ENCODE results near the gene AGTR1. TPM values are rescaled to one million over a fixed set of nuclear protein-coding genes. Genes with fewer than 3 reads are reported as not detected.

AGTR1 gene
- polyA plus RNA-seq, 1 experiment = 0.35 TPM

DNA sequence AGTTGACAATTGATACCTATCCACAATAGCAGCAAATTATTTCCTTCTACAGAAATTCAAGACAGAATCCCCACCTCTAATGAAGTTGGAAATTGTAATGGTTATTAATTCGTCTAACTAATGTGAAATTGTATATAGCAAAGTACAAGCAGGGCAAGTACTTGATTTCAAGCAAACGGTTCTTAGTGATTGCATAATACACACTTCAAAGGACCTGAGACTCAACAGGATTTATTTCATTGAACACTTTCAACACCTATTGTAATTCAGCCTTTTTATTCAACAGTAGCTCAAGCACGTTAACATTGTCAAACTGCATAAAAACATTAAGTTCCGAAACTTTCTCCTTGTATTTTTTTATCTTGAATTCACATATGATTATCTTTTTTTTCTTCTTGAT, 40.2 kb upstream of the AGTR1 start:
- H3K9me3 ChIP-seq (ENCODE audit: control insufficient read depth, insufficient read depth, low read length) = no peaks in the 10 kb centered on the region
- H3K4me3 ChIP-seq (ENCODE audit: low read depth, low read length) = no peak overlapping the region
- POLR2A ChIA-PET = no interaction called here
- CTCF ChIA-PET = no interaction called here
- no peak overlapping the region for H3K27ac ChIP-seq (ENCODE audit: low read depth, low read length)
- TF ChIP-seq, protein P1, sequence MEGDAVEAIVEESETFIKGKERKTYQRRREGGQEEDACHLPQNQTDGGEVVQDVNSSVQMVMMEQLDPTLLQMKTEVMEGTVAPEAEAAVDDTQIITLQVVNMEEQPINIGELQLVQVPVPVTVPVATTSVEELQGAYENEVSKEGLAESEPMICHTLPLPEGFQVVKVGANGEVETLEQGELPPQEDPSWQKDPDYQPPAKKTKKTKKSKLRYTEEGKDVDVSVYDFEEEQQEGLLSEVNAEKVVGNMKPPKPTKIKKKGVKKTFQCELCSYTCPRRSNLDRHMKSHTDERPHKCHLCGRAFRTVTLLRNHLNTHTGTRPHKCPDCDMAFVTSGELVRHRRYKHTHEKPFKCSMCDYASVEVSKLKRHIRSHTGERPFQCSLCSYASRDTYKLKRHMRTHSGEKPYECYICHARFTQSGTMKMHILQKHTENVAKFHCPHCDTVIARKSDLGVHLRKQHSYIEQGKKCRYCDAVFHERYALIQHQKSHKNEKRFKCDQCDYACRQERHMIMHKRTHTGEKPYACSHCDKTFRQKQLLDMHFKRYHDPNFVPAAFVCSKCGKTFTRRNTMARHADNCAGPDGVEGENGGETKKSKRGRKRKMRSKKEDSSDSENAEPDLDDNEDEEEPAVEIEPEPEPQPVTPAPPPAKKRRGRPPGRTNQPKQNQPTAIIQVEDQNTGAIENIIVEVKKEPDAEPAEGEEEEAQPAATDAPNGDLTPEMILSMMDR (IDR thresholded peaks at IDR 0.05; ENCODE audit: low read depth, low read length) = no peak
- H3K27me3 ChIP-seq (ENCODE audit: control insufficient read depth, insufficient read depth, low read length) = no peaks in the 10 kb centered on the region
- no peak for DNase-seq (ENCODE audit: low read depth, low spot score)

DNA sequence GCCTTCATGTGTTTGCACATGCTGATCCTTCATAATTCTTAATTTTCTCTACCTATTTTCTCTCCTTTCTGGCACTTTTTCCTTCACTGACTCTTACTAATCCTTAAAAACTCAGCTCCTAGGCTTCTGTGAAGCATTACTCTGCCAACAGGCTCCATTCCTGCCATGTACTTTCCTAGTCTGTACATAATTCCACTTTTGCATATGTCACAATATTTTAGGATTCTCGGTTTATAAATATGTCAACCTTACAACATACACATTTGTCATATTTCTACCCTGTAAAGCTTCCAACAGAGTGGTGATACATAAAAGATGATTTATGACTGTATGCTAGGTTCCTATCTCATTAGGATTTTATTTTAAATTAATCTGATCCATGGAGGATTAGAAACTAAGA, 38.2 kb upstream of the AGTR1 start:
- H3K27ac ChIP-seq (ENCODE audit: low read depth, low read length) = no peak overlapping the region
- DNase-seq (ENCODE audit: low read depth, low spot score) = no peak
- H3K4me3 ChIP-seq (ENCODE audit: low read depth, low read length) = no peak overlapping the region
- H3K9me3 ChIP-seq (ENCODE audit: control insufficient read depth, insufficient read depth, low read length) = no peaks in the 10 kb centered on the region
- H3K27me3 ChIP-seq (ENCODE audit: control insufficient read depth, insufficient read depth, low read length) = peaks cover 2% of the 10 kb centered on the region
- POLR2A ChIA-PET = no interaction called here
- CTCF ChIA-PET = no interaction called here
- TF ChIP-seq, protein P1 (IDR thresholded peaks at IDR 0.05; ENCODE audit: low read depth, low read length) = no peak

DNA sequence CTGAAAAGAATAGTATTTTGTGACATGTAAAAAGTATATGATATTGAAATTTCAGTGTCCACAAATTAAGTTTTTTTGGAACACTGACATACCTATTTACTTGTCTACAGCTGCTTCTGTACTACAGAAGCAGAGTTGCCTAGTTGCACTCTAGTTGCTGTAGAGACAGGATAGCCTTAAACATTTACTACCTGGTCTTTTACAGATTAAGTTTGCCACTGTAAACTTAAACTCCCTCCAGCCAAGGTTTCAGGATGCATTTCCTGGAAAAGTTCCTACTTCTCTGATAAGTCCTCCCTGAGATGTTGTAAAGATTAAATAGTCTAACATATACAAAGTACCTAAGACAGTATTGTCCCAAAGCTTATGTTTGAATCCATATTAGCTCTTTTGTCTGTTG, 17.4 kb upstream of the AGTR1 start:
- ChIA-PET CTCF (no interaction called here), POLR2A (no interaction called here)
- Histone ChIP-seq H3K4me3 (ENCODE audit: low read depth, low read length) (no peak overlapping the region), H3K27ac (ENCODE audit: low read depth, low read length) (no peak overlapping the region), H3K27me3 (ENCODE audit: control insufficient read depth, insufficient read depth, low read length) (no peaks in the 10 kb centered on the region), H3K9me3 (ENCODE audit: control insufficient read depth, insufficient read depth, low read length) (no peaks in the 10 kb centered on the region)
- TF ChIP-seq, protein P1 (IDR thresholded peaks at IDR 0.05; ENCODE audit: low read depth, low read length) = no peak
- no peak for DNase-seq (ENCODE audit: low read depth, low spot score)

DNA sequence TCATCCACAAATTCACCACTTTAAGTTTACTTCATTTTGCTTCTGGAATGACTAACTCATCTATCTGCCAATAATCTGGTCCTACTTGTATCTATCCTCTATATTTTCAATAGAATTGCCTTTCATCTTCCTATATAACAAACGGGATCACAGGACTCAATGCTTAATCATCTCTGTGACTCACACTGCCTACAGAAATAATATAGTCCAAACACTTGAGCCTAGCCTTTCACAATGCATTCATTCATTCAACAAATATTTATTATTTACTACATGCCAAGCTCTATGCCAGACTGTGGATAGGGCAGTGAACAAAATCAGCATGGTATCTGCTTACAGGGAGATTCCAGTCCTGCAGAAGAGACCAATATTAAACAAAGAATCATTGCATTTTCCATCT, 16.6 kb upstream of the AGTR1 start:
- Histone ChIP-seq H3K4me3 (ENCODE audit: low read depth, low read length) (no peak overlapping the region), H3K9me3 (ENCODE audit: control insufficient read depth, insufficient read depth, low read length) (no peaks in the 10 kb centered on the region), H3K27me3 (ENCODE audit: control insufficient read depth, insufficient read depth, low read length) (no peaks in the 10 kb centered on the region), H3K27ac (ENCODE audit: low read depth, low read length) (no peak overlapping the region)
- ChIA-PET CTCF (no interaction called here), POLR2A (interaction anchor here (0.6 kb wide), 1 partner anchor 704 kb away, joined by 3 read pairs; no protein-coding TSS in a partner anchor)
- no peak for DNase-seq (ENCODE audit: low read depth, low spot score)
- TF ChIP-seq, protein P1 (IDR thresholded peaks at IDR 0.05; ENCODE audit: low read depth, low read length) = no peak

DNA sequence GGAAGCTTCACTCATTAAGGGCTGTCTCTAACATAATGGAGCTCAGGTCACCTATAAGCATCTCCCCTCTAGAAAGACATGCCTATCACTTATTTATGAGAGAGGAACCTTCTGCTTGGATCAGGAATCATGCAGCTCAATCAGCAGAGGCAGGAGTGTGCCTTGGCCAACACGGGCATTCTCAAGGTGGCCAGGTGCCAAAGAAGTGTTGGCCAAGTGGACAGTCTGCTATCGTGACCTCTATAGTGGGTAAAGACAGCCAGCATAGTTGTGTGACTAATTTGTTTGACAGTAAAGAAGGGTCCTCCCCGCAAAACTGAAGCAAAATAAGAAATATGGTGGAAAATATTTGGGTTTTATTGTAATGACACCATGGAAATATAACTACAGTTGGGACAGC, 14.7 kb upstream of the AGTR1 start:
- Histone ChIP-seq H3K27me3 (ENCODE audit: control insufficient read depth, insufficient read depth, low read length) (no peaks in the 10 kb centered on the region), H3K9me3 (ENCODE audit: control insufficient read depth, insufficient read depth, low read length) (no peaks in the 10 kb centered on the region), H3K4me3 (ENCODE audit: low read depth, low read length) (no peak overlapping the region), H3K27ac (ENCODE audit: low read depth, low read length) (no peak overlapping the region)
- TF ChIP-seq, protein P1 (IDR thresholded peaks at IDR 0.05; ENCODE audit: low read depth, low read length) = no peak
- DNase-seq (ENCODE audit: low read depth, low spot score) = no peak
- ChIA-PET POLR2A (no interaction called here), CTCF (no interaction called here)
